Lower leg skin (tissue), 3 donors: ENCODE measurements around the gene TULP4.

Source experiments
- CTCF ChIP-seq, 3 donors: fragments of 450-650 bp; IDR thresholded peaks; one replicate each; pipeline ENCODE4 v1.5.1; 2016; ENCODE audit warnings: antibody characterized with exemption in 3 of 3, mild to moderate bottlenecking in 3 of 3, moderate library complexity in 2 of 3
- POLR2A ChIP-seq, 2 donors: fragments of 450-650 bp; IDR thresholded peaks; one replicate each; pipeline ENCODE4 v1.6.1; 2016 to 2017; ENCODE audit warnings: antibody characterized with exemption in 2 of 2, mild to moderate bottlenecking in 1 of 2, moderate library complexity in 1 of 2

GRCh38 chr6:158387036-158387435, 74.8 kb downstream of the TULP4 start:
- no peak for TF ChIP-seq CTCF (IDR thresholded peaks at IDR 0.05)
- no peak for TF ChIP-seq POLR2A (IDR thresholded peaks at IDR 0.05)
